ENCODE measurements around the gene DHX29.
"Not testable (repeated sequence)": the region's sequence is repeated elsewhere in the genome, so short reads cannot be mapped to it uniquely, and the experiment has no call there.

Gene DHX29, protein sequence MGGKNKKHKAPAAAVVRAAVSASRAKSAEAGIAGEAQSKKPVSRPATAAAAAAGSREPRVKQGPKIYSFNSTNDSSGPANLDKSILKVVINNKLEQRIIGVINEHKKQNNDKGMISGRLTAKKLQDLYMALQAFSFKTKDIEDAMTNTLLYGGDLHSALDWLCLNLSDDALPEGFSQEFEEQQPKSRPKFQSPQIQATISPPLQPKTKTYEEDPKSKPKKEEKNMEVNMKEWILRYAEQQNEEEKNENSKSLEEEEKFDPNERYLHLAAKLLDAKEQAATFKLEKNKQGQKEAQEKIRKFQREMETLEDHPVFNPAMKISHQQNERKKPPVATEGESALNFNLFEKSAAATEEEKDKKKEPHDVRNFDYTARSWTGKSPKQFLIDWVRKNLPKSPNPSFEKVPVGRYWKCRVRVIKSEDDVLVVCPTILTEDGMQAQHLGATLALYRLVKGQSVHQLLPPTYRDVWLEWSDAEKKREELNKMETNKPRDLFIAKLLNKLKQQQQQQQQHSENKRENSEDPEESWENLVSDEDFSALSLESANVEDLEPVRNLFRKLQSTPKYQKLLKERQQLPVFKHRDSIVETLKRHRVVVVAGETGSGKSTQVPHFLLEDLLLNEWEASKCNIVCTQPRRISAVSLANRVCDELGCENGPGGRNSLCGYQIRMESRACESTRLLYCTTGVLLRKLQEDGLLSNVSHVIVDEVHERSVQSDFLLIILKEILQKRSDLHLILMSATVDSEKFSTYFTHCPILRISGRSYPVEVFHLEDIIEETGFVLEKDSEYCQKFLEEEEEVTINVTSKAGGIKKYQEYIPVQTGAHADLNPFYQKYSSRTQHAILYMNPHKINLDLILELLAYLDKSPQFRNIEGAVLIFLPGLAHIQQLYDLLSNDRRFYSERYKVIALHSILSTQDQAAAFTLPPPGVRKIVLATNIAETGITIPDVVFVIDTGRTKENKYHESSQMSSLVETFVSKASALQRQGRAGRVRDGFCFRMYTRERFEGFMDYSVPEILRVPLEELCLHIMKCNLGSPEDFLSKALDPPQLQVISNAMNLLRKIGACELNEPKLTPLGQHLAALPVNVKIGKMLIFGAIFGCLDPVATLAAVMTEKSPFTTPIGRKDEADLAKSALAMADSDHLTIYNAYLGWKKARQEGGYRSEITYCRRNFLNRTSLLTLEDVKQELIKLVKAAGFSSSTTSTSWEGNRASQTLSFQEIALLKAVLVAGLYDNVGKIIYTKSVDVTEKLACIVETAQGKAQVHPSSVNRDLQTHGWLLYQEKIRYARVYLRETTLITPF (N-terminal part only)

DNA sequence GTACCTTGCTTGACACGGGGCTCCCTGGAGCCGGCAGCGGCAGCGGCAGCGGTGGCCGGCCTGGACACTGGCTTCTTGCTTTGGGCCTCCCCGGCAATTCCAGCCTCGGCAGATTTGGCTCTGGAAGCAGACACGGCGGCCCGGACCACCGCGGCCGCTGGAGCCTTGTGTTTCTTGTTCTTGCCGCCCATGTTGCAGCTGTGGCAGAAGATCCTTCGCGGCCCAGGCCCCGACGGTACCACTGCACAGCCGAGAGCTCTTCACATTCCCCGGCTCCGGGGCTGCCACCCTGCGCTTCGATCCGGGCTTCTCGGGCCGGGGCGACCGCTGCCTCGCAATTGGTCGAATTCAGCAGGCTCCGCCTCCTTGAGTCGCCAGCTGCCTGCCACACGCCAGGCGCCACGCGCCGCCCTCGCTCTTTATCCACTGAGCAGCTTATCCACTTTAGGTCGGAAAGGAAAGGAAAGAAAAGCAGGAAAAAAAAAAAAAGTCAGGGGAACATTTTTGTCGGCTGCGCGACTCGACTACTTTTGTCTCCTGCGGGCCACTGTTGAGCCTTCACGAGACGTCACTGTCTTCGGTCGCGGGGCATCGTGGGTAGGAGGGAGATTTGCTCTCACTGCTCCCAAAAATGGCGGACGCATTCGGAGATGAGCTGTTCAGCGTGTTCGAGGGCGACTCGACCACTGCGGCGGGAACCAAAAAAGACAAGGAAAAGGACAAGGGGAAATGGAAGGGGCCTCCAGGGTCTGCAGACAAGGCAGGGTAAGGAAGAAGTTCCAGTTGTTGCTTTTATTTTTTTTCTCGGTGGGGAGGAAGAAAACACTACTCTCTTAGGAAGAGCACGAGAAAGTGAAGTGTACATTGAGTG lies at the start of gene DHX29, which contains the start of gene MTREX:
TSS of gene DHX29 (minus strand) at position 312 of the 871 bp plus-strand sequence. CDS start at position 191, 121 bp downstream.
TSS of gene MTREX (plus strand) at position 607 of the 871 bp plus-strand sequence. CDS start at position 632, 25 bp downstream.
- peak; percentile 91 for DNase-seq (ENCODE audit: low spot score)

DNA sequence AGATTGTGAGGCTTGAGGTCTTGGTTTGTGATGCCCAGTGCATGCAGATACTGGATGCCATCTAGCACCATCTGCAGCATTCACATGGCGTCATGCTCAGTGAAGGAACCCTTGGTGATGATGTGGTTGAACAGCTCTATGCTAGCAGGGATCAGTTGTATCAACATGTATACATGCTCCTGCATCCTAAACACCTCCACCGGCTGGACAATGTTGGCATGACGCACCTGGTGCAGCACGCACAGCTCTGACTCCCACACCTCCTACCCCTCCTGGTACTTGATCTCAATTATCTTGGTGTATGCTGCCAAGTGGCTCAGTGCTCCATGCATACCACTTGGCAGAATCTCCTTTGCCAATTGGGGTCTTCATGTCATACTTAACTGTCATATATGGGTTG lies 49.4 kb upstream of the DHX29 start:
- DNase-seq (ENCODE audit: low spot score) = no peak

DNA sequence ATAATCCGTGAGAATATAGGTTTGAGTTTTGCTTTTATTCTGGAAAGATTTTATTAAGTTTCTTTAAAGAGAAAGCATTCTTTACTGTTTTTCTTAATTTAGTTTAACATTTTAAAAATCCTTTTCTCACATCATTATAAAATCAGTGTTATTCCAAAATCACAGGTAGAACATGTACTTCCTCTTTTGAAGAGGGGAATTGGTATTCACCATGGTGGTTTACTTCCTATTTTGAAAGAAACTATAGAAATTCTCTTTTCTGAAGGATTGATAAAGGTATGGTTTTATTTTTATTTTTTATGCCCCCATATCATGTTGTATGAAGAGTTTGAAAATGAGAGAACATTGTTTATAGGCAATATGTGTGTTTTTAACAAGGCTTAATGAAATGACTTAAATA lies 43.3 kb upstream of the DHX29 start:
- DNase-seq (ENCODE audit: low spot score) = no peak

DNA sequence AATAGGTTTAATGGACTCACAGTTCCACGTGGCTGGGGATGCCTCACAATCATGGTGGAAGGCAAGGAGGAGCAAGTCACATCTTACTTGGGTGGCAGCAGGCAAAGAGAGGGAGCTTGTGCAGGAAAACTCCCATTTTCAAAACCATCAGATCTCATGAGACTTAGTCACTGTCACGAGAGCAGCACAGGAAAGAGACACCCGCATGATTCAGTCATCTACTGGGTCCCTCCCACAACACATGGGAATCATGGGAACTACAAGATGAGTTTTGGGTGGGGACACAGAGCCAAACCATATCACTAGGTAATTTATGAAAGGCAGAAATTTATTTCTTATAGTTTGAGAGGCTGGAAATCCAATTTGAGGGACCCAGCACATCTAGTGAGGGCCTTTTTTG lies 40.3 kb upstream of the DHX29 start:
- DNase-seq (ENCODE audit: low spot score) = no peak

DNA sequence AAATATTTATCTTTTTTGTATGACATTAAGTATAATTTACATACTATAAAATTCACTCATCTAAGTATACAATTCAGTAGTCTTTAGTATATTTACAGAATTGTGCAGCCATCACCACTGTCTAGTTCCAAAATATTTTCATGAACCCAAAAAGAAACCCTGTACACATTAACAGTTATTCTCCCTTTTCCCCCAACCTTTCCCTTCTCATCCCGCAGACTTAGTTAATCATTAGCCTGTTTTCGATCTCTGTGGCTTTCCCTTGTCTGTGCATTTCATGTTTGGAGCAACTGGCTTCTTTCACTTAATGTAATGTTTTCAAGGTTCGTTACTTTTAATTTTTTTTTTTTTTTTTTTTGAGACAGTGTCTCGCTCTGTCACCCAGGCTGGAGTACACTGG lies 37.8 kb upstream of the DHX29 start:
- no peak for DNase-seq (ENCODE audit: low spot score)

DNA sequence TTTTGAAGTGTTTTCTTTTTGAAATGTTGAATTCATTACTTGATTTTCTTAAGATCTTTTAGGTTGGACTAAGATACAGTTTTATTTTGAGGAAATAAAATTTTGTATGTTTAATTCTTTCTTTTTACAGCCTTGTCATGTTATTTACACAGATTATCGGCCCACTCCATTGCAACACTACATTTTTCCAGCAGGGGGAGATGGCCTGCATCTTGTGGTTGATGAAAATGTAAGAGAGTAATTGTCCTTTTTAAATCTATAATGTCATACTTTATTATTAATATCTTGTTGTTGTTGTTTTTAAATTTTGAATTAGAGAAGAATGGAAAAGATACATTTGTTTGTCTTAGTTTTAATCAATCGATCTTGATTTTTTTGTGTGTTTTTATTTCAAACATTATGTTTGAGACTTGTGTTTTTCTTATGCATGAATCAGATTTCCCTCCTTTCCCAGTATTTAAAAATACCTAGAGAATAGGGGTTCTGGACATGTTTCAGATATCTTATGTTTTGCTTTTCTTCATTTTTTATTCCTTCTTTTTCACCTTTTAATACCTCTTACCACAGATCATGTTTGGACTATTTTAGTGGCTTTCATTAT lies 37.0 kb upstream of the DHX29 start:
- peak; percentile 71 for DNase-seq (ENCODE audit: low spot score)

DNA sequence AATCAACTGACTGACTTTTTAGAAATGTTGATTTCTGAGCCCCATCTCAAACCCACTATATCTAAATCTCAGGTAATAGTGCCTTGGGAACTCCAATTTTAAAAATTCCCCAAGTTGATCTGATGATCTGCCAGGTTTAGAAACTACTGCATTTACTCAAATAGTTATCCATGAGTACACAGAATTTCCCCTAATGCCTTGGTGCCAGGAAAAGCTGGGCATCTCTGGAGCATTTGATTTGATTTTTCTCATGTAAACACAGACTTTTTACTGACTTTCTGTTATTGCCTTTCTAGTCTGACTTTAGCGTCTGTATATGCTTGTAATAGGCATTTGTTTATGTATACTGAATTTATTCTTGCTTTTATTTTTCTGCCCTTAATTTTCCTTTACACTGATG lies 36.1 kb upstream of the DHX29 start:
- no peak for DNase-seq (ENCODE audit: low spot score)

DNA sequence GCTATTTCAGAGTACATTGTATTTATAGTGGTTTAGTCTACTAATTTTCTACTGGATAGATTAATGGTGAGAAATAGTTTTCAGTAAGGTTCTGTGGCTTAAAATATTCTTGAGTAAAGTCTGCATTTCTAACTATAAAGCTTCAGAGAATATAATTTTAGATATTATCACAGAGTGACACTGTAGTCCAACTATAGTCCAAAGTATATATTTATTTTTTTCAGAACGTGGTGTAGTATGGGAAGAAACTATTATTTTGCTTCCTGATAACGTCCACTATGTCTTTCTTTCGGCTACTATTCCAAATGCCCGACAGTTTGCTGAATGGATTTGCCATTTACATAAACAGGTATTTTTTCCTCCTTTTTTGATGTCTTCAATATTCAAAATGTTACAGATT lies 35.6 kb upstream of the DHX29 start:
- DNase-seq (ENCODE audit: low spot score) = no peak

DNA sequence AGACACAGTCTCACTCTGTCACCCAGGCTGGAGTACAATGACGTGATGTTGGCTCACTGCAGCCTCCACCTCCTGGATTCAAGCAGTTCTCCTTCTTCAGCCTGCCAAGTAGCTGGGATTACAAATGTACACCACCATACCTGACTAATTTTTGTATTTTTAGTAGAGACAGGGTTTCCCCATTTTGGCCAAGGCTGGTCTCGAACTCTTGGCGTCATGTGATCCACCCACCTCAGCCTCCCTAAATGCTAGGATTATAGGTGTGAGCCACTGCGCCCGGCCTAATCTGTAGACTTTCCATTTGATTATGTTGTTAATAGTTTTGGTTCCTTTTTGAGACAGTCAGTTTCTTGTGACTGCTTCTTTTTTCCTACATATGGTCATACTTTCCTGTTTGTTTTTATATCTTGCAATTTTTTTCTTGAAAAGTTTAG lies 31.3 kb upstream of the DHX29 start:
- DNase-seq (ENCODE audit: low spot score) = no peak

DNA sequence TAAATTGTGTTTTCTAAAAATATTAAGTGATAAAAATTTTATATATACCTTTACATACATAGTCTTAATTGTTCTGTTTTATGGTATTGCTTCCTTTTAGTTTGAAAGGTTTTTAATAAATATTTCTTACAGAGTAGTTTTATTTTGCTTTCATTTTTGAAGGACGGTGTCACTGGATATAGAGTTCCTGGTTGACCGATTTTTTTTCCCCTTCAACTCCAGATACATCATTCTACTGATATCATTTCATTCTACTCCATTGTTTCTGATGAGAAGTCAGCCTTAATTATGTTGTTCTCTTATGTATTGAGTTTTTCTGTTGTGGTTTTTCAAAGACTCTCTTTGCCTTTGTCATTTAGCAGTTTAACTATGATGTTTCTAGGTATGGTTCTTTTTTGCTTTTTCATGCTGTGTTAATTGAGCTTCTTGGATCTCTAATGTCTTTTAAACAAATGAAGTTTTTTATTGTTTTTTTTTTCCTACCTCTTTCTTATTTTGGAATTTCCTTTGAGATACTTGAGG lies 30.7 kb upstream of the DHX29 start:
- no peak for DNase-seq (ENCODE audit: low spot score)

DNA sequence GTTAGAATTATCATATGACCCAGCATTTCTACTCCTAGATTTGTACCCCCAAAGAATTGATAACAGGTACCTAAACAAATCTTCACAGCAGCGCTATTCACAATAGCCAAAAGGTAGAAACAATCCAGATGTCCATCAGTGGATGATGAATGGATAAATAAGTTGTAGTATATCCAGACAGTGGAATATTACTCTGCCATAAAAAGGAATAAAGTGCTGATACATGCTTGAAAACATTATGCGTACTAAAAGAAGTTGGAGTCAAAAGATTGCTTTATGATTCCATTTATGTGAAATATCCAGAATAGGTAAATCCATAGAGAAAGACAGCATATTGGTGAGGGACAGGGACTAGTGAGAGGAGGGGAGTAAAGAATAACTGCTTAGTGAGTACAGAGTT lies 26.3 kb upstream of the DHX29 start:
- no peak for DNase-seq (ENCODE audit: low spot score)

DNA sequence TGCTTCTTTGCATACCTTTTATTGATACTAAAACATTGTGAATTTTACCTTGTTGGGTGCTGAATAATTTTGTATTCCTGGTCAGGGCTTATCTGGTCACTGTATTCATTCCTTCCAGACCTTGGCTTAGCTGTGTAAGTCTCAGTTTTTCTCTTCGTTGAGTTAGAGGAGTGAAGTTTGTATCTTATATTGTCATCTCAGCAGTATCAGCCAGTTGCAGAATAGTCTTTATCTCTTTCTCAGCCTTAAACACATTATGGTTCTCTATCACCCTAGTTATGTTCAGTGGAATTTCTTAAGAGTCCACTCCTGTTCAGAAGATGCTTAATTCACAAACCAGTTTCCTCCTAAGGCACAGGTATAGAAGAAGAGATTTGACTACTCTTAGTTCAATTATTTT lies 25.5 kb upstream of the DHX29 start:
- DNase-seq (ENCODE audit: low spot score) = no peak

DNA sequence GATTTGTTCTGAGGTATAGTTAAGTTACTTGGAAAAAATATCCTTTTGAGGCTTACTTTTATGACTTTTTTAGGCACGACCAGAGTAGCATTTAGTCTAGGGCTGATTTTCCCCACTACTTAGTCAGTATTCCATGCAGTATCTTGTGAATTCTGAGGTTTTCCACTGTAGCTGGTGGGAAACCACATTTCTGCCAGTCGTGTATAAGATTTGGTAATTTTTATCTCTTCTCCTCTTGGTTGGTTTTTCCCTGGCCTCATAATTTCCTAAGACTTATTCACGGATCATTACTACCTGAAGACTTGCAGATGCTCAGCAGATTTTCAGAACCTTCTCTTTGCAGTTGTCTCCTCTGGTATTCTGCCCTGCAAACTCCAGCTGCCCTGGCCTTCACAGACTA lies 23.8 kb upstream of the DHX29 start:
- no peak for DNase-seq (ENCODE audit: low spot score)

DNA sequence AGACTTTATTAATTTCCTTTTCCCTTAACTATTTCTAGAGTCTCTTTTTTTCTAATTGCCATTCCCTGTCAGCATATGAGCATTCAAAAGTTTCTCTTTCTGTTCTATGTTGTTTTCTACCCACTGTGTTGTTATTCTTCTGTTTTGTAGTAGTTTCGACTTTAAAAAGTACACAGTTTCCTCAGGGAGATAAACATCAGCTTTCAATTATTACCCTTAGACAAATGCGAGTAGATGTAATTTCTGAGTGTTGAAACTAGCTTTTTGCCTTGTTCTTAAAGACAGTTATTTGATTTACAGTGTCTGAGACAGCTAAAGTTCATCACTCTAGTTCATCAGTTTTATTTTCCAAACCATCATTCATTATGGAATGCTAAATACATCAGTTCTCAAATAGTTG lies 19.8 kb upstream of the DHX29 start:
- no peak for DNase-seq (ENCODE audit: low spot score)

DNA sequence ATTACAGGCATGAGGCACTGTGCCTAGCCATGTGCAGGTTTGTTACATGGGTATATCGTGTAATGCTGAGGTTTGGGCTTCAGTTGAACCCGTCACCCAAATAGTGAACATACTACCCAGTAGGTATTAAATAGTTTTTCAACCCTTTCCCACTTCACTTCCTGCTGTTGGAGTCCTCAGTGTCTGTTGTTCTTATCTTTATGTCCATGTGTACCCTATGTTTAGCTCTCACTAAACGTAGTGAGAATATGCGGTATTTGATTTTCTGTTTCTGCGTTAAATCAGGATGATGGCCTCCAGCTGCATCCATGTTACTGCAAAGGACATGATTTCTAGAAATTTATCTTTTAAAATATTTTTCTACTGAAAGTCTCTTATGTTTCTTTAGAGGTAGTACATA lies 18.1 kb upstream of the DHX29 start:
- no peak for DNase-seq (ENCODE audit: low spot score)

DNA sequence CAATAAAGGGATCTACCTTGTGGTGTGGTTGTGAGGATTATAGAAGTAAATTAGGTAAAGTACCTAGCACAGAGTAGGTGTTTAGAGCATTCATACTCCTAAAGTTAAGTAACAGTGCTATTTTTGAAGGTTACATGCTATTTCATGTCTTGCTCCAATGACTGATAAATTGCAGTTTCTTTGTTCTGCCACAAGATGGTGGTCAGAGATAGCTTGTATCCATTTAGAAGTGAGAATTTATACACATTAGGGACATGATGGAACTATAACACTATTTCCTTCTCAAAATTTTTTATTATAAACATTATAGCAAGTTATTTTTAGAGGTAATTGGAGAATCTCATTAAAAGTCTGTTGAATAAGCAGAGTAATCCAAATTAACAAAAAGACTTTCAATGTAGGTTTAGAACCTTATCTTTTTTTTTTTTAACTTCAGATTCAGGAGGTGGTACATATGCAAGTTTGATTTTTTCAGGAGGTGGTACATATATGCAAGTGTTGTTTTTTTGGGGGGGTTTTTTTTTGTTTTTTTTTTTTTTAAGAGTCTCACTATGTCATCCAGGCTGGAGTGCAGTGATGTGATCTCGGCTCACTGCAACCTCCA lies 17.4 kb upstream of the DHX29 start:
- DNase-seq (ENCODE audit: low spot score) = peak; percentile 64

DNA sequence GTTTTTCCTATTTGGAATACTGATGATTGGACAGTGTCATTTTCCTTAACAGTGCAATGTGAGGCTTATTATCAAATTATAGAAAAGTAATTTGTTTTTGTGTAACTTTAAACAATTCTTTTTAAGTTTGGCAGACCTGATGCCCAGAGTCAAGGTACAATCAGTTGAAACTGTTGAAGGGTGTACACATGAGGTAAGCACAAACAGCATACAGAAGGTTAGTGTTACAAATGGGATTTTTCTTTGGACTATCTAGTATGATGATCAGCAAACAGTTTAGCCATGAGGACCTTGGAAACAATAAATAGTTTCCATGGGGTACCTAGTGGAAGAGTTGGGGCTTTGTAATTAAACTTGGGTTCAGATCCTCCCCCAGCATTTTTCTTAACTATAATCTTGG lies 16.5 kb upstream of the DHX29 start:
- DNase-seq (ENCODE audit: low spot score) = no peak

DNA sequence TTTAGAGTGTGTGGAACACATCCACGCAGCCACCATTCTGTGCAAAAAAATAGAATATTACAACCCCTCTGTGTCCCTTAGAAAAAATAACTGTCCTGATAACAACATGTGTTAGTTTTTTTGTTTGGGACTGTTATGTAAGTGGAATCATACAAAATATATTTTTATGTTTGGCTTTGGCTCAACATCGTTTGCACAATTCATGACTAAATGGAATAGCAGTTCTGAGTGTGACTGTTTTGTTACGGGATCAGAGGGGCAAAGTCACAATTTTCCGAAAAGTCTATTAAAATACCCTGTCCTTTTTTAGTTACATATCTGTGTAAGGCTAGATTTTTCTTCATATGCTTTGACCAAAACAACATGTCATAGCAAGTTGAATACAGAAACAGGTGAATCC lies 13.1 kb upstream of the DHX29 start:
- no peak for DNase-seq (ENCODE audit: low spot score)

DNA sequence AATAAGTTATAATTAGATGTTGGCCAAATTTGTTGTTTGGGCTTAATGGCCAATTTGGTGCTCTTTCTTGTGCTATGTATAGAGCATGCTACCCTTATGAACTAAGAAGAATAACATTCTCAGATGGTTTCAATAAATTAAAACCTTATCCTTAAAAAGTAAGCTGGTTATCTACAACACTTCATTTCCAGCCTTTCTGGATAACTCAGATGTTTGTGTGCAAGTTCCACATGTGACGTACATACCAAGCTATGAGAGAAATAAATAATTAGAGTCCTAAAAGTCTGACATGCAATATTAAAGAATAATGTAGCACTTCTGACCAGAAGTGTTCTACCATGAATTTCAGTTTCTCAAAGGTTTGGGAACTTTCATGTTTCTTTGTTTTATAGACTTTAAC lies 12.0 kb upstream of the DHX29 start:
- DNase-seq (ENCODE audit: low spot score) = no peak

DNA sequence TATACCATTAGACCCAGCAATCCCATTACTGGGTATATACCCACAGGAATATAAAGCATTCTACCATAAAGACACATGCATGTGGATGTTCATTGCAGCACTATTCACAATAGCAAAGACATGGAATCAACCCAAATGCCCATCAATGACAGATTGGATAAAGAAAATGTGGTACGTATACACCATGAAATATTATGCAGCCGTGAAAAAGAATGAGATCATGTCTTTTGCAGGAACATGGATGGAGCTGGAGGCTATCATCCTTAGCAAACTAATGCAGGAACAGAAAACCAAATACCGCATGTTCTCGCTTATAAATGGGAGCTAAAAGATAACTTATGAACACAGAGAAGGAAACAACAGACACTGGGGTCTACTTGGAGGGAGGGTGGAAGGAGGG lies 10.7 kb upstream of the DHX29 start:
- DNase-seq (ENCODE audit: low spot score) = not testable (repeated sequence)

All from cerebellar cortex (tissue), 1 donor.